Measurements from ENCODE around the gene CHAC1. TPM values are rescaled to one million over a fixed set of nuclear protein-coding genes. Genes with fewer than 3 reads are reported as not detected.
A peak's percentile ranks its signal among the peaks of the same experiment; 100 is the strongest.

CHAC1 gene
- total RNA-seq, 2 experiments from 2014 or later = 0.42 to 0.47 TPM

GRCh38 chr15:40906091-40906990 is 46.9 kb upstream of the CHAC1 start:
- peak overlapping the region; percentile 70 for H3K4me3 ChIP-seq (ENCODE audit: low read length)
- peak; percentile 89 for TF ChIP-seq CTCF (IDR thresholded peaks at IDR 0.05)
- DNase-seq = peak; percentile 54 to 84 (median 66)
- POLR2A ChIA-PET = interaction anchor here (1.1 to 3.2 kb wide), 5 partner anchors 23 to 279 kb away, joined by 3 to 24 read pairs (median 5); partner anchors contain the start of genes DLL4, INO80 and RHOV
- H3K27ac ChIP-seq (ENCODE audit: low read depth in 1 of 2, low read length in 2 of 2) = peak overlapping the region; percentile 67 to 78
- Mint-ChIP-seq H3K27ac (peak overlapping the region; percentile 71), H3K4me3 (peak overlapping the region; percentile 89), H3K4me1 (ENCODE audit: low read depth) (peaks cover 37% of the 10 kb centered on the region), H3K27me3 (no peaks in the 10 kb centered on the region), H3K36me3 (ENCODE audit: low read depth) (peaks cover 21% of the 10 kb centered on the region), H3K9me3 (no peaks in the 10 kb centered on the region)
- intact Hi-C loops (cut with DNase I, micrococcal nuclease) = loop anchor here (5.0 to 10.0 kb wide), 3 partner anchors 48 to 908 kb away; partner anchors contain the start of genes CHAC1 (in 1 of the 2), NUSAP1 (in 1 of the 2) and OIP5 (in 1 of the 2)
- H3K4me1 ChIP-seq (ENCODE audit: insufficient read depth, low read length) = peaks cover 51% of the 10 kb centered on the region
- no peaks in the 10 kb centered on the region for H3K9me3 ChIP-seq (ENCODE audit: control insufficient read depth in 1 of 2, insufficient read depth in 1 of 2, low read length in 2 of 2)
- peak; percentile 58 for ATAC-seq (ENCODE audit: poor library complexity)
- H3K36me3 ChIP-seq (ENCODE audit: insufficient read depth, low read length) = peaks cover 16% of the 10 kb centered on the region
- CTCF ChIA-PET = interaction anchor here (0.8 to 5.9 kb wide), 9 partner anchors 10 to 325 kb away, joined by 3 to 62 read pairs (median 6); partner anchors contain the start of genes CHP1, EXD1 and VPS18
- no peaks in the 10 kb centered on the region for H3K27me3 ChIP-seq (ENCODE audit: control insufficient read depth in 1 of 2, insufficient read depth in 2 of 2, low read length in 2 of 2)

DNA sequence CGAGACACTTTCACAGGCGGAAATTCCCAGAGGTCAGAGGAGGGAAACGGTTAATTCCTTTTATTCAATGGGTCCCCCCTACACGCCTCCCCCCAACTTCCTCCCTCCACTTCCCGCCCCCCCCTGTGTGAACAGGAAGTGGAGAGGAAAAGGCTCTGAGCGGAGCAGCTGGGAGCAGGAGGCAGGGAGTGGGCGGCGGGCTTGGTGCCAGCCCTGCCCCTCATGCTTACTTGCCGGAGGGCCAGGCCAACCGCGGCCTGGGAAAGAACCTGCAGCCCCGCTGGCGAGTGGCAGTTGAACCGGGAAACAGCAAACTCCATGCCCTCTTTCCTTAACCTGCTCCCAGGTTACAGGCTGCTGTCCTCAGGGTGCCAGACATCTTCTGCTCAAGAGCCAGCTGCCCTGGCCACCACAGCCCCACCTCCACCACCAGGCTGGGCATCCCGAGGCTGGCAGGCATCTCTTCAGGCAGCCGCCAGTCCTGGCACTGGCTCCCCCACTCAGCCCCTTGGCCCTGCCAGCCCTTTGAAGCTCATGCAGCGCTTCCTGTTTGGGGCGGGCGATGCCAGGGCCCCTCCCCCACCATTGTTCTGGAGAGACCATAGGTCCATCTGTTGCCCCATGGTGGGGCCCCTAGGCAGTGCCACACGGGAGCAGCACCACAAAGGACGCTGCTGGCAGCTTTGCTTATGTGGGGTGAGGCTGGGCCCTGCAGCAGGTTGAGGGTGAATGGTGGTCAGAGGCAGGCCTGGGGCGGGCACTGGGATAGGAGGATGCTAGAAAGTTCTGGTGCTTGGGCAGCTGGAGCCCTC is 46.1 kb upstream of the CHAC1 start:
- H3K27ac Mint-ChIP-seq = peak overlapping the region; percentile 84
- peak overlapping the region; percentile 67 to 78 for H3K27ac ChIP-seq (ENCODE audit: low read depth in 1 of 2, low read length in 2 of 2)
- peaks cover 21% of the 10 kb centered on the region for H3K36me3 Mint-ChIP-seq (ENCODE audit: low read depth)
- DNase-seq (peak in 13 of 14 experiments; percentile 30 to 82 (median 60)), ATAC-seq (ENCODE audit: poor library complexity) (peak; percentile 47)
- peaks cover 49% of the 10 kb centered on the region for H3K4me1 ChIP-seq (ENCODE audit: insufficient read depth, low read length)
- TF ChIP-seq CTCF (IDR thresholded peaks at IDR 0.05) = no peak
- POLR2A ChIA-PET = interaction anchor here (0.6 to 3.2 kb wide), 13 partner anchors 9 to 432 kb away, joined by 3 to 24 read pairs (median 4); partner anchors contain the start of genes CHAC1, DLL4, EXD1 and INO80
- no peaks in the 10 kb centered on the region for H3K9me3 ChIP-seq (ENCODE audit: control insufficient read depth in 1 of 2, insufficient read depth in 1 of 2, low read length in 2 of 2)
- H3K27me3 ChIP-seq (ENCODE audit: control insufficient read depth in 1 of 2, insufficient read depth in 2 of 2, low read length in 2 of 2) = no peaks in the 10 kb centered on the region
- CTCF ChIA-PET = interaction anchor here (1.5 to 5.9 kb wide), 7 partner anchors 11 to 115 kb away, joined by 3 to 62 read pairs (median 6); partner anchors contain the start of gene VPS18
- peaks cover 16% of the 10 kb centered on the region for H3K36me3 ChIP-seq (ENCODE audit: insufficient read depth, low read length)
- H3K4me3 Mint-ChIP-seq = peak overlapping the region; percentile 89
- H3K9me3 Mint-ChIP-seq = no peaks in the 10 kb centered on the region
- no peaks in the 10 kb centered on the region for H3K27me3 Mint-ChIP-seq
- peaks cover 37% of the 10 kb centered on the region for H3K4me1 Mint-ChIP-seq (ENCODE audit: low read depth)
- H3K4me3 ChIP-seq (ENCODE audit: low read length) = peak overlapping the region; percentile 70
- intact Hi-C loops (cut with DNase I, micrococcal nuclease) = loop anchor here (5.0 to 10.0 kb wide), 3 partner anchors 48 to 908 kb away; partner anchors contain the start of genes CHAC1 (in 1 of the 2), NUSAP1 (in 1 of the 2) and OIP5 (in 1 of the 2)

All from CD4-positive, alpha-beta T cell (primary cell).